GM12801 (cell line): ENCODE results near the gene AURKAIP1.

Experiments used
- CTCF ChIP-seq: IDR thresholded peaks from one replicate; pipeline ENCODE4 v1.5.1; 2011; ENCODE audit warnings: control low read depth; ENCODE audit not compliant: insufficient read length; ENCODE audit errors: extremely low read depth

AURKAIP1 gene

GRCh38 chr1:1400576-1401456 is 25.8 kb upstream of the AURKAIP1 start:
- TF ChIP-seq CTCF = no peak

- no peak for TF ChIP-seq CTCF
These were observed 25.0 kb upstream of the AURKAIP1 start for GRCh38 chr1:1399872-1400575.

GRCh38 chr1:1399187-1399871 is 24.3 kb upstream of the AURKAIP1 start, which contains the start of gene CCNL2:
Gene CCNL2 (minus strand): TSS chr1:1399335. CDS start chr1:1399306, 29 bp downstream.
- TF ChIP-seq CTCF = no peak

GRCh38 chr1:1398677-1399186 is 23.7 kb upstream of the AURKAIP1 start:
- TF ChIP-seq CTCF = no peak

- no peak for TF ChIP-seq CTCF
These were observed 23.0 kb upstream of the AURKAIP1 start for GRCh38 chr1:1397839-1398523.

GRCh38 chr1:1395166-1395565 is 20.2 kb upstream of the AURKAIP1 start:
- no peak for TF ChIP-seq CTCF
